ENCODE results near the gene UBAC2.

GRCh38 chr13:99342723-99343315 lies 142.2 kb downstream of the UBAC2 start:
- no peak for TF ChIP-seq SP1 (IDR thresholded peaks at IDR 0.05)
- TF ChIP-seq ELF4 (IDR thresholded peaks at IDR 0.05): no peak
- TF ChIP-seq HDGF (IDR thresholded peaks at IDR 0.05; ENCODE audit: borderline replicate concordance): no peak
- no peak for TF ChIP-seq SUZ12 (IDR thresholded peaks at IDR 0.05)
- TF ChIP-seq LEF1 (IDR thresholded peaks at IDR 0.05; ENCODE audit: borderline replicate concordance): no peak
- TF ChIP-seq BHLHE40 (IDR thresholded peaks at IDR 0.05; ENCODE audit: borderline replicate concordance): no peak
- TF ChIP-seq TARDBP (IDR thresholded peaks at IDR 0.05): no peak
- TF ChIP-seq PKNOX1 (IDR thresholded peaks at IDR 0.05): no peak
- TF ChIP-seq FOXM1 (IDR thresholded peaks at IDR 0.05; ENCODE audit: borderline replicate concordance): no peak
- TF ChIP-seq L3MBTL2 (conservative IDR thresholded peaks at IDR 0.05): no peak
- TF ChIP-seq CTBP1 (IDR thresholded peaks at IDR 0.05; ENCODE audit: borderline replicate concordance): no peak
- TF ChIP-seq FOXK2 (IDR thresholded peaks at IDR 0.05): no peak
- no peak for TF ChIP-seq FOXA1 (IDR thresholded peaks at IDR 0.05)
- TF ChIP-seq ZNF384 (IDR thresholded peaks at IDR 0.05): no peak
